Activated CD4-positive, alpha-beta T cell treated with anti-CD3 and anti-CD28 coated beads for 4 hours (primary cell): ENCODE data around the gene HUWE1.
"Not testable (repeated sequence)": the region's sequence is repeated elsewhere in the genome, so short reads cannot be mapped to it uniquely, and the experiment has no call there.

Source experiments
- DNase-seq, 2 donors: peaks; one replicate each; pipeline ENCODE4 v3.0.0-alpha.2; 2020

HUWE1 gene

DNA sequence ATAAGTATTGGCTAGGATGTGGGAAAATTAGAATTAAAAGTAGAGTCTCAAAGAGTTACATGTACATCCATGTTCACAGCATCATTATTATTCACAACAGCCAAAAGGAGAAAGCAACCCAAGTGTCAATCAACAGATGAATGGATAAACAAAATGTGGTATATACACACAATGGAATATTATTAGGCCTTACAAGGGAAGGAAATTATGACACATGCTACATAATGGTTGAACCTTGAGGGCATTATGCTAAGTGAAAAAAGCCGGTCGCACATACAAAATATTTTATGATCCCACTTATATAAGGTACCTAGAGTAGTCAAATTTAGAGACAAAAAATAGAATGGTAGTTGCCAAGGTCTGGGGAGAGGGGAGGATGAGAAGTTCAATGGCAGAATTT is 80.1 kb downstream of the HUWE1 start:
- DNase-seq: no peak

DNA sequence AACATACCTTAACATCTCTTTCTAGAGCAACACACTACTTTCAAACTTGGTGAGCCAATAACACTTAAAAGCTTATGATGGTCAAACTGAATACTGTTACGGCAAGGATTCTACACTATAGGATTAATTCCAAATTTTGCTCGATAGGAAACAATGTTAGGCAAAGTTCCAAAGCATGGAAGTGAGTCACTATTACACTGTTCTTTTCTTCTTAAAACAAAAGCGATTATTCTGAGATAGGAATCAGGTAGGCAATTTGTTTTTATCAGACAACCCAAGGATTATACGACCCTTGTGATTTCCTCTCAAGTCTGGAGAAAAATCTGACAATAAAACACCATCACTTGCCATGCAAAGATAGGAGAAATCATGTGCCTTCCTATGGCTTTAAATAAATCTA is 81.5 kb downstream of the HUWE1 start:
- DNase-seq: no peak

GRCh38 chrX:53599781-53600396 is 86.6 kb downstream of the HUWE1 start:
- DNase-seq: no peak

DNA sequence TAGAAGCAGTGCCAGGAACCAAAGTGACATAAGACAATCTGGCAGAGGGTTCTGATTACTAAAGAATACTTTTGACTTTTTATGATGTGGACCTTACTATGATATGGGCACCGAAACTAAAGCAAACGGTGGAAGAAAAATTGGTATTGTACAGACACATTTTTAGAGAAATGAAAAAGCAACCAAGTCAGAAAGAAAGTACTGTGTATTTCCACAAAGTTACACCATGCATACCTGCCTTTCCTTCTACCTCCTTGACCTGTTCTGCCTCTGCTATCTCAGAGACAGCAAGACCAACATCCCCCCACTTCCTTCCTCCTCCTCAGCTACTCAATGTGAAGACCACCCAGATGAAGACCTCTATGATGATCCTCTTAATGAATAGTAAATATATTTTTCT is 88.3 kb downstream of the HUWE1 start:
- DNase-seq: no peak

DNA sequence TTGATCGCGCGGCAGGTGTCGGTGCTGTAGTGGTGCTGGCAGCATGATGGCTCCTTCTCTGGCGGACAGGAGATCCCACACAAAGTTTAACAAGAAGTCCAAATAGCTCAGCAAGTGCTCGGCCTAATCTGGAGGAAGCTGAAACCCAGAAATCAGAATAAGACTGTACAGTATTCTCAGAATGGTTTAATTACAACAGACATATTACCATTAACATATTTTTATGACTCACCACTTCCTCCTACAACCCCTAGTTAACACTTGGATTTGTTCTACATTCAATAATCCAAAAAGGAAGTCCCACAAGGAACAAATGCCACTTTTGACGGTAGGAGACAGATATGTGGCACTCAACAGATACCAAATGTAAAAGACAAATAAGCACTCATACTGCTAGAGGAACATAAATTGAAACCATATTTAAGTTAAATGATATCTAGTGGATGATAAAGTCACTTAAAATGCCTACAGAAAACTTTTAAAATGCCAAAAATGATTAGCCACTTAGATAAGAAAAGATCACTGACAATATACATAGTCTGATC is 91.2 kb downstream of the HUWE1 start:
- no peak for DNase-seq

GRCh38 chrX:53594354-53594753 is 92.2 kb downstream of the HUWE1 start:
- DNase-seq: no peak

DNA sequence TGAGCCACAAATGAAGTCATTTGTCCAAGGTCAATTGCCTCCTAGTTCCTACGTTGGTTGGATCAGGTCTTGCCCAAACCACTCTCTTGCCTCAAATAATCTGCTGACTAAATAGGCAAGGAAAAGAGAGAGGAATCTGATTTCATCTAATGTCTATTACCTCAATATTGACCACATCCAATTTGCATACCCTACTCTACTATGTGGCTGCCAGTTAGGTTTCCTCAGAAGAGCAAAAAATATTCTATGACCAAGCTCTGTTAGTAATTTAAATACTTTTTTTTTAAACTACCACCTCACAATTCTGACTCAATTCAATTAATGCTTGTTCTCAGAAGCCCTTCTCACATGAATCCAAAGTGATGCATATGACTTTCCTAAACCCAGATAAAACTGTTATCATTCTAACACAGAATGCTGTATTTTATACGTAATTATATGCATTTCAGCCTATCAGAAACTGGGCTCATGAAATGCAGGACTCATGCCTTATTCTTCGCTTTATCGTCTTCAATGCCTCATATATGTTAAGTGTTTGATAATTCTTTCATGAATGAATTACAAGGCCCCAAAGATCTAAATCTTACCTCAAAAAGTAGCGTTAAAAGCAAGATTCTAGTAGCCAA is 98.6 kb downstream of the HUWE1 start:
- DNase-seq: no peak

- no peak for DNase-seq
Observed at GRCh38 chrX:53584891-53585290, 101.6 kb downstream of the HUWE1 start.

- DNase-seq: no peak
Observed at GRCh38 chrX:53583571-53583970, 102.9 kb downstream of the HUWE1 start.

DNA sequence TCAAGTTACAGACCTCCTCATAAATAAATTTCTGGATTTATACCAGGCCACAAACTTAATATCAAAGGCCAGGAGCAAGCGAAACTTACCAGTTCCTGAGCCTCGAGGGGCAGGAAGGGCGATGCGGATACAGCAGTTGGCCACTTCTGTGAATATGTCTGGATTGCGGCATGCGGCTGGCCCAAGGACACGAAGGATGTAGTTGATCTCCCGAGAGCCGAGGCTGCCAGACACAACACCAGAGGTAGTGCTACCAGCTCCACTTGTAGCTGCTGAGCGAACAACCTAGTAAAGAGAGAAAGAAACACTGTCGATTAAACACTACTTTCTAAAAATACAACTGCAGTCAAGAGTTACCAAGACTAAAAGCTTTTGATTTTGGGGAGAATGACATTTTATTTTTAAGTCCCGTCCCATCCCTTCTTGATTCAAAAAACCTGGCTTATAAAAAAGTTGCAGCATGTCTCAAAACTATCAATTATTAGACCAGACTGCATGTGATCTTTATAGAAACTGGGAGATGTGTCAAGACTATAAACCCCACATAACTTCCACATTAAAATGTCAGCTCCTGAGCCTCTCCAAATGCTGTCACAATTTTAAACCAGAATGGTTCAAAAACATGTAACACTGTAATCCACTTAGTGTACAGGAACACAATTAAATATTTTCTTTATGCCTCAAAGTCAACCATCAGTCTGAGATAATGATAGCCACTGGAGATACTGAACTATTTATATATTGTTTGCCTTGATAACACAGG is 105.6 kb downstream of the HUWE1 start:
- no peak for DNase-seq

GRCh38 chrX:53571494-53571893 is 115.0 kb downstream of the HUWE1 start:
- no peak for DNase-seq

DNA sequence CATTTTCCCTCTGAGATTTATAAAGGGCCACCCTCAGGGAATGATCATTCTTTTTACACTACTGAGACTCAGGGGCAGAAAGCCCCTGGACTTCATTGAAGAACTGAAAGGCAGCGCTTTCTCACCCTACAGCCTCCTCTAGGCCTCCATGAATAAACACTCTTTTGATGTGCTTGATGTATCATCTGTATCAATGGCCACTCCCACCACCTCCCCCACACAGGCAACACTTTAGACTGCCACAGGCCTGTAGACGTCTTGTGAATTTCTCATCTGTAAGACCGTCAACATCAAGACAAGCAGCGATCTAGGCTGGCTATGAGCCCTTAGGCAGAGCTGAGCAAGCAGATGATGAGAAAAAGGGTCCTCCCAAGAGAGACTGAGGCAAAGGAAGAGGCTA is 123.2 kb downstream of the HUWE1 start:
- DNase-seq: no peak

GRCh38 chrX:53561912-53562311 is 124.6 kb downstream of the HUWE1 start:
- no peak for DNase-seq

DNA sequence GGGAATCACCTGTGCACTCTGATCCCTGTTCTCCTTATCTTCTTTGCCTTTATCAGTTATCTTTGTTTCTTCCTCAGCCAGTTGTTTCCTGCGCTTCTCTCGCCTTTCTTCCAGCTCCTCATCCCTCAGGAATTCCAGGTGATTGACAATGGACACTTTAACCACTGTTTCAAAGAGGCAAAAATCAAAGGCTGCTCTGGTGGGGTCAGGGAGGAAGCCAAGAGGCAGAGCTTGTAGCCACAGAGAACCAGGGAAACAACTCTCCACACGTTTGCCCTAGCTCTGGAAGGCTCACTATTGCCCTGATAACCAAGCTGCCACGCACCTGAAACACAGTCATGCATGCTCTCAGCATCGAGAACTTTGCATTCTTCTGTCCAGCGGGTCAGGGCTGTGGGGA is 127.9 kb downstream of the HUWE1 start:
- DNase-seq: no peak

DNA sequence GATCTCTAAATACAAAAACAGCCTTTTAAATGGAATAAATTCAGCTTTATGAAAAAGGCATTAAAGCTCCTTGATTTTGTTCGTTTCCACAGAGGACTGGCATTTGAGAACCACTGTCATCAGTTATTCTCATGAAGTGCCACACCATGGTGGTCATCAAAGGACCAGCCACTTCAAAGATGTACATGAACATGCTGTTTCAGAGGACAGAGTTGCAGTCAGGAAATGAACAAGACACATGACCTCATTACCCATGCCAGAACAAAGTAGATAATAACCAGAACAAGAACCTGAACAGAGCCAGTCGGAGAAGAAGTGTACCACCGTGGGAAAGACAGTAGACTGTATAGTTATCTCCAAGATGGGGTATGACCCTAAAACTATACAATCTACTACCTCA is 129.7 kb downstream of the HUWE1 start:
- no peak for DNase-seq

DNA sequence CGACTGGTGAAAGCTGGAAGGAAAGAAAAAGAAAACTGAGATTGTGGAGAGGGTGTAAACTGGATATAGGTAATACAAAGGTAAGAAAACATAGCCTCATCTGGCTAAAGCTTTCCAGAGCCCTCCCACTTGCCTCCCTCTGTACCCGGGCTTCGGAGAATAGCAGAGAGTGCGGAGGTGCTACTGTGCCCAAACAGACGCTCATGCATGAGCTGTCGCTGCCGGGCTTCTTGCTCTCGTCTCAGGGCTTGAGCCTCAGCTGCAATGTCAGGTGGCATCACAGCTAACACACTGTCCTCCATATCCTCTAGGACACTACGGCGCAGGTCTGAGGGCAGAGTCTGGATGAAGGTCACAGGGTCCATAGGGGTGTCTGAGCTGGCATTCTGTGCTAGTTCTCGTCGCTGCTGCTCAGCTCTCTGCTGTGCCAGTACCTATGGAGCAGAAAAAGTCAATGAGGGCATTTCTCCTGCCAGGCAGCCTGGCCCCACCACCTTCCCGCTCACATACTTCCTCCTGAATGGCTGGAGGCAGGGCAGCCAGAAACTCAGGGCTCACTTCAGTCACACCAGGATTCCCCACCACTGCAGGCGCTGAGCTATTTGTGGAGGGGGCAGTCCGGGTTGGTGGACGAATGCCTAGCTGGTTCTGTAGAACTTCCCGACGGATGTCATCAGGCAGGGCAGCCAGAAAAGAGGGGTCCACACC is 135.6 kb downstream of the HUWE1 start:
- no peak for DNase-seq

- peak in 1 of 2 donors; percentile 3 for DNase-seq
Observed at GRCh38 chrX:53547668-53548067, 138.9 kb downstream of the HUWE1 start.

GRCh38 chrX:53544936-53545335 is 141.6 kb downstream of the HUWE1 start:
- no peak for DNase-seq

- DNase-seq: no peak
Observed at GRCh38 chrX:53538781-53539180, 147.7 kb downstream of the HUWE1 start.

DNA sequence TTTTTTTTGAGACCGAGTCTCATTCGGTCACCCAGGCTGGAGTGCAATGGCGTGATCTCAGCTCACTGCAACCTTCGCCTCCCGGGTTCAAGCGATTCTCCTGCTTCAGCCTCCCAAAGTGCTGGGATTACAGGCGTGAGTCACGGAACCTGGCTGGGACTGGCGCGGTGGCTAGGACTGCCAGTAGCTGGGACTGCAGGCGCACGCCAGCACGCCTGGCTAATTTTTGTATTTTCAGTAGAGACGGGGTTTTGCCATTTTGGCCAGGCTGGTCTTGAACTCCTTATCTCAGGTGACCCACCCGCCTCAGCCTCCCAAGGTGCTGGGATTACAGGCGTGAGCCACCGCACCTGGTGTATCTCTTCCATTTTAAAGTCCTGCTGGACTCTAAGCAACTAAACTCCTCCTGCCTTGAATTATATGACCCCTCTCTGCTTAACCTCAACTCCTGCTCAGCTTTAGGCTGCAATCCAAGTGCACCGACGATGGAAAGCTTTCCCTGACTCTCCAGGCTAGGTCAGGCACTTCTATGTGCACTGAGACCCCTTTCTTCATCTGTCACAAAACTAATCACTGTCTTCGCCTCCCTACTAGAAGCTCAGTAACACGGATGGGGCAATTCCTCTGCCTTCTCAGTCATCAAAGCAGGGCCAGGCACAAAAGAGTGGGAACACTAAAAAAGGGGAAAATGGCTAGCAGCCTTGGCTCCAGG is 155.1 kb downstream of the HUWE1 start:
- DNase-seq: not testable (repeated sequence)

- DNase-seq: no peak
Observed at GRCh38 chrX:53526999-53527398, 159.5 kb downstream of the HUWE1 start.

- no peak for DNase-seq
Observed at GRCh38 chrX:53511322-53511721, 175.2 kb downstream of the HUWE1 start.

- DNase-seq: not testable (repeated sequence)
Observed at GRCh38 chrX:53504035-53504434, 182.5 kb downstream of the HUWE1 start.
